ENCODE measurements around the gene PIN1.

Gene PIN1

GRCh38 chr19:9891609-9892373 lies 56.7 kb downstream of the PIN1 start:
- no peak for DNase-seq (ENCODE audit: low read depth)

All from fibroblast of the conjunctiva (primary cell).